Muscle of back (tissue), 13 donors: Measurements from ENCODE around the gene ZKSCAN3. TPM values are rescaled to one million over a fixed set of nuclear protein-coding genes. Genes with fewer than 3 reads are reported as not detected.
"Not testable (repeated sequence)": the region's sequence is repeated elsewhere in the genome, so short reads cannot be mapped to it uniquely, and the experiment has no call there.

Source experiments
- DNase-seq, 3 donors: peaks; one replicate each; pipeline versions ENCODE4 v3.0.0 to v3.0.0-alpha.2; 2013
- long read RNA-seq, 9 donors: transcript quantifications; one replicate each; lab custom pipeline, GENCODE V29; 2026
- polyA plus RNA-seq, 10 donors: library from polyadenylated mRNA; unstranded; fragments of 120-200 nt; gene quantifications; one replicate each; pipeline ENCODE4 v1.2.1, GENCODE V29; 2013; ENCODE audit not compliant: insufficient read length in 10 of 10

Gene ZKSCAN3
- 1 to 10 TPM; 4.4 to 7.4 (median 6.2) TPM for polyA plus RNA-seq
- long read RNA-seq, donor 1, full-length matches to known transcripts, result 1 of 1 reads
- long read RNA-seq, donor 1, partial matches to known transcripts, result 0 of 1 reads
- long read RNA-seq, donor 1, other reads (novel, unspliced or antisense), result 0 of 1 reads
- long read RNA-seq, donor 2, result 0 reads
- long read RNA-seq, donor 3, result 0 reads
- long read RNA-seq, donor 4, result 0 reads
- long read RNA-seq, donor 5, partial matches to known transcripts, result 6 of 6 reads
- long read RNA-seq, donor 5, other reads (novel, unspliced or antisense), result 0 of 6 reads
- long read RNA-seq, donor 6, result 0 reads
- long read RNA-seq, donor 7, result 0 reads
- long read RNA-seq, donor 8, result 0 reads
- long read RNA-seq, donor 9, result 0 reads

- DNase-seq, result peak; percentile 74 to 93 (median 84)
Measured at GRCh38 chr6:28349892-28350737, at the start of gene ZKSCAN3. TSS of gene ZKSCAN3 (plus strand) at chr6:28349947. CDS start at chr6:28359587, 9,640 bp downstream.

DNA sequence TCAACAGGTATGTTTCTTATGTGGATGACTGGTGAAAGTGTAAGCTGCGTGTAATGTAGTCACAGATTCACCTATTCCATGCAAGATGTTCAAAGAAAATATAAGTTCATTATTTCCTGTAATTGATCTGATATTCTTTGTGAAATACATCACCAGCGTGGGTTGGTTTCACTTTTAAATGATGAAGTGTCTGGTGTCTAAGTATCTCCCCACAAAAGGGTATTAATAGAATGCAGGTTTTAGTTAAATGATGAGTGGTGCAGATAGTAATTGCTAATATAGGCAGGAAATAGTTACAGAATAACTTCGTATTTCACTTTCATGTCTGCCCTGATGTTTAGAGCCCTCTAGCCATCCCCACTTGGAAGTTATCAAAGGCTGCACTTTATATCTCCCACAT, 46.2 kb upstream of the ZKSCAN3 start:
- no peak for DNase-seq

GRCh38 chr6:28306363-28306762, 43.4 kb upstream of the ZKSCAN3 start:
- not testable (repeated sequence) for DNase-seq

- DNase-seq, result no peak
Measured at GRCh38 chr6:28311139-28311823, 38.5 kb upstream of the ZKSCAN3 start.

GRCh38 chr6:28312939-28313338, 36.8 kb upstream of the ZKSCAN3 start:
- DNase-seq, result no peak

GRCh38 chr6:28315628-28316027, 34.1 kb upstream of the ZKSCAN3 start:
- no peak for DNase-seq

DNA sequence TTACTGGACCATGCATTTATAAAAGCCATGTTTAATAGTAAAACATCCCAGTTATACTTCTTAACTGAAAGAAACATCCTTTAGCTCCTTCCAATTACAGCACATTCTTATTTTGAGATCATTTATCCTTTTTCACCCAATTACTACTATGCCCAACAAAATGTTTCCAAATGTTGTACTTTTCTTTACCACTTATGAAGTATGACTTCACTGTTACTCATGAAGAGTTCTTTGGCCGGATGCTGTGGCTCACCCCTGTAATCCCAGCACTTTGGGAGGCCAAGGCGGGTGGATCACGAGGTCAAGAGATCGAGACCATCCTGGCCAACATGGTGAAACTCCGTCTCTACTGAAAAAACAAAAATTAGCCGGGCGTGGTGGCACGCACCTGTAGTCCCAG, 31.9 kb upstream of the ZKSCAN3 start:
- not testable (repeated sequence) for DNase-seq

GRCh38 chr6:28322661-28323060, 27.1 kb upstream of the ZKSCAN3 start:
- no peak for DNase-seq

GRCh38 chr6:28323813-28324424, 25.8 kb upstream of the ZKSCAN3 start:
- no peak for DNase-seq

DNA sequence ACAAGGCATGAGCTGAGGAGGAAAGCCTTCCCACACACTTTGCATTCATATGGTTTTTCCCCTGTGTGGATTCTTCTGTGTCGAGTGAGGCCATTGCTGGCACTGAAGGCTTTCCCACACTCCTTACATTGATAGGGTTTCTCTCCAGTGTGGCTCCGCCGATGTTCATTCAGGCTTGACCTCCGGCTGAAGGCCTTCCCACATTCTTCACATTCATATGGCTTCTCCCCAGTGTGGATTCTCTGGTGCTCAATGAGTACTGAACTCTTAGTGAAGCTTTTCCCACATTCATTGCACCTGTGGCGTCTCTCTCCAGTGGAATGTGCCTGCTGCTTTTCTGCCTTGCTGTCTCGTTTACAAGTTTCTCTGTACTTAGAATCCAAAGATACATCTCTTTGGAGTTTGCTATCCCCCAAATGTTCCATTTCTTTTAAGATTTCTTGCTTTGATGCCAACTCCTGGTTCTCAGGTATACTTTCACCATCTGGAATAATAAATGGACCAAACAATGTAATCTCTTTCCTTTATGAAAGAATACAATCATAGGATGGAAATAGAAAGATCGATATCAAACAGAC, 23.3 kb upstream of the ZKSCAN3 start:
- DNase-seq, result no peak

DNA sequence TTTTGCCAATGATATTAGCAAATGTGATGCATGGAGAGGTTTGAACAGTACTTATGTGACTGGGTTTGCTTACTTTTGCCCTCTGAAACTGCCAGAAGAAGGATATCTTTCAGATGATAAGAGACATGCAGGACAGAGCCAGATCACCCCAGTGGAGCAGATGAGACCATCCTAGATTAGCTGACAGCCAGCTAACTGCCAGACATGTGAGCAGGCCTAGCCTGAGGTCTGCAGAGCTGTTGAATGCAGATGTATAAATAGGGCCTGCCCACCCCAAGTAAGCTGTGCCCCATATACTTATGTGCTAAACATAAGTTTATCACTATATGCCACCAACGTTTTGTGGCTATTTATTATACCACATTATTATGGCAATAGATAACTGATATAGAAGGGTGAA, 19.7 kb upstream of the ZKSCAN3 start:
- DNase-seq, result no peak

GRCh38 chr6:28333047-28333446, 16.7 kb upstream of the ZKSCAN3 start:
- DNase-seq, result no peak

- DNase-seq, result no peak
Measured at GRCh38 chr6:28333599-28334018, 16.1 kb upstream of the ZKSCAN3 start.

GRCh38 chr6:28334286-28335039, 15.3 kb upstream of the ZKSCAN3 start:
- no peak for DNase-seq

DNA sequence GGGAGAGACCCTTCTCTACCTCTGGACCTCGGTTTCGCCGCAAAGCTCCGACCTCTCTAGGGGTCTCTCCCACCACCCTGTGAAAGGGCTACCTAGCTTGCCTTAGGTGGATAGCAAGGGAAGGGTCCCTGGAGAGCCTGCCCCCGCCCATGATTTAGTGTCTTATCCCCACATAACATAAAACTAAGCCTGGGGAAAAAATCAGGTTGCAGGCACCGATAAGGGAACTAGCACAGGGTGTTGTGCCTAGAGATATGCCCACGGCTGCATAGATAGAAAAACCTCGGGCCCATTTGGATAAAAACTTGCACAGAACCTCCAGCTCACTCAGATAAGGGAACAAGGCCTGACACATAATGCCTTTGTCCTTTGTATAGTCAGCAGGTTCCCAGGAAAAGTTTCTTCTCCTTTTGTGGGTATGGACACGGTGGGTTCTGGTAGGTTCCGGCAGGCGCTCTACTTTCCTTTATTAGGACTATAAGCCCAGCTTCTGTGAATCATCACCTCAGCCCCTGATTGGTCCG, 14.6 kb upstream of the ZKSCAN3 start:
- no peak for DNase-seq

DNA sequence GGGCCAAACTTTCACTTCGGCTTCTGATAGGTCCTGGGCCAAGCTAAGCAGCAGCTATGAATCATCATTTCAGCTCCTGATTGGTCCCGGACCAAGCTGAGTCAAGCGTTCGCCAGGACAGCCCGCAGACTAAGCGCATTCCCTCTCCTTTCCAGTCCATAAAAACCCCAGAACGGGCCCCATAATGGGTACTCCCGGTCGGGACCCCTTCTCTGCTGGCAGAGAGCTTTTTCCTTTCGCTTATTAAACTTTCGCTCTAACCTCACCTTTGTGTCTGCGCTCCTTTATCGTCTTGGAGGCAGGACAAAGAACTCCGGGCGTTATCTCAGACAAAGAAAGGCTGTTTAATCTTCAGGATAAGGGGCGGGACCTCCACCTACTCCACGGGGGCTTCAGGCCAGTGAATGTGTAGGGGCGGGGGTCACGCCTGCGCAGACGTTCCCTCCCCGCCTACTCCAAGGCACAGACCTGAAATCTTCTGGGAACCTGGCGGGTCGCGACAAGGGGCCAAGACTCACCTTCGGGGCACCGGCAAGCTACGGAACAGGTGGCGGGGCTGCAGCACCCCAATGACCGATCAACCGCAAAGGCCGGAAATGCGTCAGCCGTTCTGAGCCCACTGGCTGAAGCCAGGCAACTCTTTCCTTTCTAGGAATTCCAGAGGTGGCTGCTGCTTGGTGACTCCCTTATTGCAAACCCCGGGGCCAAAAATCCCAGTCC, 14.0 kb upstream of the ZKSCAN3 start, which contains the start of gene ZSCAN31:
ZSCAN31 (minus strand) TSS at position 585 of the 720 bp plus-strand sequence. CDS start 6,465 bp downstream, outside the sequence.
- peak; percentile 96 to 98 (median 98) for DNase-seq

DNA sequence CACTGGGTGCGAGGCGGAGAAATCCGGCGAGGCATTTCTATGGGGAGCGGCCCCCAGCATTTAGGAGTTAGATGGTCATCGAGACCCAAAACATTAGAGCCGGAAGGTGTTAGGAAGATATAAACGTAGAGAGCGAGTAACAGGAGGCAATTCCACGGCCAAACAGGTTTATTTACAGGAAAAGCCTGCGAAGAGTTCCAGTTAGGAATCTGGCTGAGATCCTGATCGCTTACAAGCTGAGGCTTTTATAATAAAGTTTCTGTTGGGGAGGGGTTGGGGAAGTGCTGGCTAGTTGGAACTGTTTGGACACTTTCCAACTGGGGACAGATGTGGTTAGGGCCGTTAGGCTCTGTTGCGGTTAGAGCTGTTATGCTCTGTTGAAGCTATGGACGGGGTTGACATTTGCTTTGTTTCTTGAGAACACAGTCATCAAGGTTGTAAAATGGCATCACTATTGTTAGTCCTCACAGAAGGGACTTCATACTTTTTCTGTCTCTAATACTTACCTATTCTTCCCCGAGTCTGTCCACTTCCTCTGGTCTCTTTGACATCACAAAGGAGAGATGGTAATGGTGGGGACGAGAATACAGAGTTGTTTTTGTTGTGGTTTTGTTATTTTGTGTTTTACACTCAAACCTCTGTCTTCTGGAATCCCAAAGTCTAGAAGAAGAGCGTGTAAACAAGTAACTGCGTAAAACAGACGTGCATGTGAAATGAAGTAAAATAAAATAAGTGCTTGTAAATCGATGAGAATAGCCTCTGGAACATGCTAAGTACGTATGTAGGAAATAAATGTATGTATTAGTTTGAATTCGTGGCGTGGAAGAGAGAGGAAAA, 13.2 kb upstream of the ZKSCAN3 start:
- DNase-seq, result peak; percentile 71 to 91 (median 80)

DNA sequence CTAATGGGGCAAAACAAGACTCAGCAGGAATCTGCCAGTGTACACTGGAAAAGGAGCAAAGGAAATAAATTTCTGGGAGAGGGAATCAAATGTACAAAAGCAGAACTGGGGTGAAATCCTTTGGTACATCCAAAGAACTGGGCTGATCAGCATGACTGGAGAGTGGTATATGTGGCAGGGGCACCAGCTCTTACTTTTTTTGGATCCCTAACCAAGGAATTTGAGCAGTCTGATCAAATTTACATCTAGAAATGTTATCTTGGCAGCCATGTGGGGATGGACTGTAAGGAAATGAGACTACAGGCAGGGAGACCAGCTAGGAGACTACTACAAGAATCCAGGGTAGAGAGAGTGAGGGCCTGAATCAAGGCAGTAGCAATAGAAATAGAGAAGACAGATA, 12.6 kb upstream of the ZKSCAN3 start:
- DNase-seq, result no peak
